Heart right ventricle (tissue), 16 donors: ENCODE data around the gene TSSK2. TPM values are rescaled to one million over a fixed set of nuclear protein-coding genes. Genes with fewer than 3 reads are reported as not detected.

Experiments used
- ATAC-seq, 8 donors: fragments of 200-7000 bp; cut with Tn5 transposase; one replicate each; pipeline ENCODE4 v1.9.1; 2020; ENCODE audit warnings: mild to moderate bottlenecking in 8 of 8, moderate library complexity in 8 of 8, moderate number of reproducible peaks in 1 of 8
- DNase-seq, 2 donors: peaks; one replicate each; pipeline ENCODE4 v3.0.0-alpha.2; 2020
- H3K27ac ChIP-seq, 10 donors: fragments of 200-600 bp; sonication (generic) in 2 of 10; one replicate each; pipeline versions ENCODE4 v1.5.0 to v1.8.0; 2020 to 2022; ENCODE audit warnings: mild to moderate bottlenecking in 3 of 10
- H3K27me3 ChIP-seq, 7 donors: fragments of 200-600 bp; one replicate each; pipeline ENCODE4 v1.8.0; 2021 to 2022; ENCODE audit warnings: mild to moderate bottlenecking in 2 of 7
- H3K36me3 ChIP-seq, 9 donors: fragments of 200-600 bp; sonication (generic) in 1 of 9; one replicate each; pipeline versions ENCODE4 v1.5.0 to v1.8.0; 2020 to 2022; ENCODE audit warnings: mild to moderate bottlenecking in 2 of 9
- H3K4me1 ChIP-seq, 9 donors: fragments of 200-600 bp; sonication (generic) in 1 of 9; one replicate each; pipeline versions ENCODE4 v1.5.0 to v1.8.0; 2020 to 2022; ENCODE audit warnings: mild to moderate bottlenecking in 4 of 9
- H3K4me3 ChIP-seq, 10 donors: fragments of 200-600 bp; sonication (generic) in 2 of 10; one replicate each; pipeline versions ENCODE4 v1.5.0 to v1.8.0; 2020 to 2022; ENCODE audit warnings: mild to moderate bottlenecking in 7 of 10, moderate library complexity in 2 of 10
- H3K9me3 ChIP-seq, 11 donors: fragments of 200-600 bp in 10 of 11; sonication (generic) in 2 of 11; one replicate each; pipeline versions ENCODE4 v1.5.0 to v1.8.0; 2013 to 2022; ENCODE audit warnings: mild to moderate bottlenecking in 2 of 11, control low read depth in 1 of 11, moderate library complexity in 1 of 11
- CTCF ChIP-seq, 9 donors: fragments of 200-600 bp; sonication (generic) in 2 of 9; IDR thresholded peaks; one replicate each; pipeline versions ENCODE4 v1.5.0 to v1.8.0; 2021 to 2022; ENCODE audit warnings: antibody characterized with exemption in 9 of 9, mild to moderate bottlenecking in 5 of 9, moderate library complexity in 1 of 9
- WGBS, 2 donors: extraction: QIAGEN DNeasy Blood & Tissue Kit; methylation state at CpG; one replicate each; pipeline ENCODE4 v1.1.7; 2013; ENCODE audit warnings: inconsistent platforms in 1 of 2; 5-methylcytosine and 5-hydroxymethylcytosine counted together
- intact Hi-C, 10 donors: fragments of 100-400 bp; cut with DNase I; formaldehyde crosslinking; loops; one replicate each; pipeline versions ENCODE4 v1.11.1 to v1.14.2; 2022
- polyA plus RNA-seq, 2 donors: library from polyadenylated mRNA; stranded (reverse); fragments of 200-250 nt; gene quantifications; one replicate each; pipeline ENCODE4 v1.2.3, GENCODE V29; 2013
- total RNA-seq, 10 donors: library from RNA; stranded (reverse); fragmentation: NEBNext Ultra II Directional in 3 of 10; extraction: Animal tissue kit (Norgen Biotek cat#: 25700) in 3 of 10; gene quantifications; one replicate each; pipeline versions ENCODE4 v1.2.1 to v1.2.4, GENCODE V29; 2021 to 2023
- donor health status: Arrhythmogenic right ventricular cardiomyopathy.
- donor health status: ischemic (EF 13 %, LVEDD 7.1; RV severe dilation, severe dysfunction).
- donor health status: healthy with polysubstance abuse.
- donor health status: DM: no; HTN: yes; CAD: no.
- donor health status: DM: no; HTN: no; CAD: no.
- donor health status: ischemic (EF 25% LVEDD 6.9; RV normal size, moderate dysfunction).
- donor health status: ischemic (EF 25% LVEDD 5.7; RV mildly dilated, moderate dysfunction).
- donor health status: healthy.
- donor health status: DM: yes; HTN: yes; CAD: no.
- donor health status: Ischemic cardiomyopathy.
- donor health status: ischemic (EF 35%, LVEDD 5.7; RV mildly dilated, moderate dysfunction).
- donor health status: nonischemic (EF 11% LVEDD 7.7; RV severe dilation, severe dysfunction).
- donor health status: DM: yes; HTN: yes; CAD: no.
- donor health status: PGD.
- donor health status: ischemic (EF 29% LVEDD 5.4; RV normal size, mild dysfunction).
- donor health status: nonischemic (EF 23%, LVEDD 6.1; RV moderate dilation, normal function).

The TSSK2 gene
- total and polyA plus RNA-seq, 12 donors = 0.14 to 0.37 (median 0.19) TPM; not detected in 9

GRCh38 chr22:19173047-19174035 lies 42.2 kb downstream of the TSSK2 start:
- H3K9me3 ChIP-seq = no peaks in the 10 kb centered on the region
- peaks cover 10 to 23% (median 15%) of the 10 kb centered on the region in 7 donors for H3K27me3 ChIP-seq
- 63 to 66% methylated on average over 19 of the region's 19 CpGs for WGBS, 2 donors
- no peak for TF ChIP-seq CTCF (IDR thresholded peaks at IDR 0.05)
- peak overlapping the region in 1 of 10 donors; percentile 100 for H3K4me3 ChIP-seq
- ATAC-seq (no peak), DNase-seq (no peak)
- intact Hi-C loops = no loop called here
- H3K27ac ChIP-seq = peak overlapping the region in 4 of 10 donors; percentile 3 to 68 (median 60)
- H3K4me1 ChIP-seq = peaks cover 30 to 82% (median 74%) of the 10 kb centered on the region in 9 donors
- H3K36me3 ChIP-seq = no peaks in the 10 kb centered on the region

GRCh38 chr22:19174106-19175025 lies 43.3 kb downstream of the TSSK2 start:
- no peak for DNase-seq
- WGBS, 2 donors = 37% methylated on average over 14 of the region's 14 CpGs
- peak overlapping the region in 8 of 10 donors; percentile 0 to 68 (median 32) for H3K27ac ChIP-seq
- H3K9me3 ChIP-seq = no peaks in the 10 kb centered on the region
- peak in 4 of 8 donors; percentile 4 to 25 (median 12) for ATAC-seq
- no peak for TF ChIP-seq CTCF (IDR thresholded peaks at IDR 0.05)
- H3K27me3 ChIP-seq = peaks cover 0 to 13% (median 5%) of the 10 kb centered on the region in 7 donors
- intact Hi-C loops = loop anchor here in 3 of 10 donors (5.0 kb wide), 2 partner anchors 118 to 258 kb away; partner anchors contain the start of genes CLTCL1 (in 2 of the 3), HIRA (in 2 of the 3) and MRPL40 (in 2 of the 3)
- no peak overlapping the region for H3K4me3 ChIP-seq
- peaks cover 29 to 85% (median 76%) of the 10 kb centered on the region in 9 donors for H3K4me1 ChIP-seq
- H3K36me3 ChIP-seq = no peaks in the 10 kb centered on the region

- Histone ChIP-seq H3K4me3 (no peak overlapping the region), H3K36me3 (no peaks in the 10 kb centered on the region), H3K4me1 (peaks cover 26 to 80% (median 68%) of the 10 kb centered on the region in 9 donors), H3K27me3 (peaks cover 0 to 6% (median 0%) of the 10 kb centered on the region in 7 donors), H3K9me3 (no peaks in the 10 kb centered on the region), H3K27ac (peak overlapping the region in 8 of 10 donors; percentile 0 to 68 (median 21))
- ATAC-seq (no peak), DNase-seq (no peak)
- WGBS, 2 donors = 79 to 82% methylated on average over 7 of the region's 7 CpGs
- intact Hi-C loops = loop anchor here in 3 of 10 donors (5.0 kb wide), 2 partner anchors 117 to 257 kb away; partner anchors contain the start of genes CLTCL1 (in 2 of the 3), HIRA (in 2 of the 3) and MRPL40 (in 2 of the 3)
- TF ChIP-seq CTCF (IDR thresholded peaks at IDR 0.05) = no peak
These were observed 44.0 kb downstream of the TSSK2 start for GRCh38 chr22:19175026-19175601.
